Measurements from ENCODE around the gene ZNRF4. TPM values are rescaled to one million over a fixed set of nuclear protein-coding genes. Genes with fewer than 3 reads are reported as not detected.

The ZNRF4 gene
- total and polyA plus RNA-seq, 9 of the 15 experiments (the other 6 are each of a cell fraction or from before 2014, with no cell fraction given): not detected

GRCh38 chr19:5445071-5445470 lies 10.1 kb upstream of the ZNRF4 start:
- no peaks in the 10 kb centered on the region for H3K9me1 ChIP-seq (ENCODE audit: control insufficient read depth, insufficient read depth, low read length)
- H4K20me1 ChIP-seq (replicated peaks; ENCODE audit: control insufficient read depth, insufficient read depth, low read length): no peaks in the 10 kb centered on the region; the same call in 1 of the 2 replicates
- BruUV-seq (replicated peaks): no TSS peak
- FAIRE-seq: no peak
- no peak for TF ChIP-seq SNRNP70 (optimal IDR thresholded peaks at IDR 0.05; ENCODE audit: low read depth, low read length)
- 0 out of 2 replicates have a peak, but pooled peaks have one; percentile 33 for TF ChIP-seq ZKSCAN1 (IDR thresholded peaks at IDR 0.05; ENCODE audit: low read depth, low read length)
- no peak overlapping the region for H2AFZ ChIP-seq (ENCODE audit: low read depth, low read length)
- 0% methylated on average over 1 of the region's 2 CpGs for WGBS (ENCODE audit: insufficient coverage, low coverage, missing lambda C conversion rate)
- ChIA-PET POLR2A (no interaction called here), CTCF (ENCODE audit: low intra/inter-chr PET ratio) (no interaction called here)
- no peak overlapping the region for H3K4me3 ChIP-seq
- intact Hi-C loops (cut with micrococcal nuclease) (no loop called here), in situ Hi-C loops (cut with MboI) (no loop called here)
- no peak for DNase-seq (ENCODE audit: extremely low read depth in 1 of 4, low spot score in 3 of 4)
- no peaks in the 10 kb centered on the region for H3K9me3 ChIP-seq (replicated peaks; ENCODE audit: control insufficient read depth, insufficient read depth, low read depth, low read length)
- H3K79me2 ChIP-seq (ENCODE audit: control insufficient read depth, insufficient read depth, low read length): no peaks in the 10 kb centered on the region
- no peaks in the 10 kb centered on the region; a peak in 1 of 5 replicates for H3K4me1 ChIP-seq (replicated peaks in 1 of 2; ENCODE audit: control insufficient read depth in 2 of 2, insufficient read depth in 2 of 2, low read length in 2 of 2)
- peaks cover 14 to 26% of the 10 kb centered on the region in 2 experiments for H3K27me3 ChIP-seq (ENCODE audit: control insufficient read depth in 2 of 2, insufficient read depth in 2 of 2, low read length in 2 of 2)
- no peaks in the 10 kb centered on the region for H3K36me3 ChIP-seq (ENCODE audit: control insufficient read depth, insufficient read depth, low read length)
- no peak overlapping the region for H3K27ac ChIP-seq (ENCODE audit: extremely low read depth, low read depth, low read length)
- no peak for ATAC-seq
- no peak overlapping the region for H3K4me2 ChIP-seq (ENCODE audit: insufficient read depth, low read length)
- no peak overlapping the region for H3K9ac ChIP-seq (ENCODE audit: insufficient read depth in 1 of 2, low read depth in 2 of 2, low read length in 2 of 2)

- no TSS peak for BruUV-seq (replicated peaks)
- no peaks in the 10 kb centered on the region for H3K36me3 ChIP-seq (ENCODE audit: control insufficient read depth, insufficient read depth, low read length)
- POLR2A ChIA-PET: interaction anchor here (1.0 kb wide), 1 partner anchor 11 kb away, joined by 4 read pairs; no protein-coding TSS in a partner anchor
- H3K9me1 ChIP-seq (ENCODE audit: control insufficient read depth, insufficient read depth, low read length): no peaks in the 10 kb centered on the region
- H2AFZ ChIP-seq (ENCODE audit: low read depth, low read length): no peak overlapping the region
- WGBS (ENCODE audit: insufficient coverage, low coverage, missing lambda C conversion rate): 0% methylated on average over 4 of the region's 5 CpGs
- DNase-seq (ENCODE audit: extremely low read depth in 1 of 4, low spot score in 3 of 4) (peak in 3 of 4 experiments; percentile 17 to 25 (median 24)), FAIRE-seq (no peak), ATAC-seq (peak; percentile 49; the same call in 2 of the 3 replicates)
- H3K4me1 ChIP-seq (replicated peaks in 1 of 2; ENCODE audit: control insufficient read depth in 2 of 2, insufficient read depth in 2 of 2, low read length in 2 of 2): no peaks in the 10 kb centered on the region; a peak in 1 of 5 replicates
- in situ Hi-C loops (cut with MboI): no loop called here
- CTCF ChIA-PET (ENCODE audit: low intra/inter-chr PET ratio): no interaction called here
- no peaks in the 10 kb centered on the region for H3K9me3 ChIP-seq (replicated peaks; ENCODE audit: control insufficient read depth, insufficient read depth, low read depth, low read length)
- H3K9ac ChIP-seq (ENCODE audit: insufficient read depth in 1 of 2, low read depth in 2 of 2, low read length in 2 of 2): no peak overlapping the region
- no peak overlapping the region for H3K4me3 ChIP-seq
- no peak overlapping the region for H3K27ac ChIP-seq (ENCODE audit: extremely low read depth, low read depth, low read length)
- no peaks in the 10 kb centered on the region for H3K79me2 ChIP-seq (ENCODE audit: control insufficient read depth, insufficient read depth, low read length)
- H3K4me2 ChIP-seq (ENCODE audit: insufficient read depth, low read length): no peak overlapping the region
- intact Hi-C loops (cut with micrococcal nuclease): no loop called here
- H3K27me3 ChIP-seq (ENCODE audit: control insufficient read depth in 2 of 2, insufficient read depth in 2 of 2, low read length in 2 of 2): peaks cover 14 to 31% of the 10 kb centered on the region in 2 experiments
- no peaks in the 10 kb centered on the region; the same call in 1 of the 2 replicates for H4K20me1 ChIP-seq (replicated peaks; ENCODE audit: control insufficient read depth, insufficient read depth, low read length)
- TF ChIP-seq, protein P1, sequence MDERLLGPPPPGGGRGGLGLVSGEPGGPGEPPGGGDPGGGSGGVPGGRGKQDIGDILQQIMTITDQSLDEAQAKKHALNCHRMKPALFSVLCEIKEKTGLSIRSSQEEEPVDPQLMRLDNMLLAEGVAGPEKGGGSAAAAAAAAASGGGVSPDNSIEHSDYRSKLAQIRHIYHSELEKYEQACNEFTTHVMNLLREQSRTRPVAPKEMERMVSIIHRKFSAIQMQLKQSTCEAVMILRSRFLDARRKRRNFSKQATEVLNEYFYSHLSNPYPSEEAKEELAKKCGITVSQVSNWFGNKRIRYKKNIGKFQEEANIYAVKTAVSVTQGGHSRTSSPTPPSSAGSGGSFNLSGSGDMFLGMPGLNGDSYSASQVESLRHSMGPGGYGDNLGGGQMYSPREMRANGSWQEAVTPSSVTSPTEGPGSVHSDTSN (CRISPR knock-in tag; IDR thresholded peaks at IDR 0.05; ENCODE audit: low read depth): no peak
- TF ChIP-seq, protein P1 (tag; conservative IDR thresholded peaks at IDR 0.05; ENCODE audit: low read depth): 0 out of 2 replicates have a peak, but pooled peaks have one; percentile 9
- no peak for TF ChIP-seq EWSR1 (IDR thresholded peaks at IDR 0.05; ENCODE audit: borderline replicate concordance, low read depth, partially characterized antibody)
- TF ChIP-seq LARP7 (IDR thresholded peaks at IDR 0.05): no peak
- no peak for TF ChIP-seq ZC3H4 (CRISPR knock-in tag; IDR thresholded peaks at IDR 0.05; ENCODE audit: borderline replicate concordance)
- peak; percentile 46 to 50 for TF ChIP-seq KDM1A (IDR thresholded peaks at IDR 0.05)
- TF ChIP-seq, protein P2, sequence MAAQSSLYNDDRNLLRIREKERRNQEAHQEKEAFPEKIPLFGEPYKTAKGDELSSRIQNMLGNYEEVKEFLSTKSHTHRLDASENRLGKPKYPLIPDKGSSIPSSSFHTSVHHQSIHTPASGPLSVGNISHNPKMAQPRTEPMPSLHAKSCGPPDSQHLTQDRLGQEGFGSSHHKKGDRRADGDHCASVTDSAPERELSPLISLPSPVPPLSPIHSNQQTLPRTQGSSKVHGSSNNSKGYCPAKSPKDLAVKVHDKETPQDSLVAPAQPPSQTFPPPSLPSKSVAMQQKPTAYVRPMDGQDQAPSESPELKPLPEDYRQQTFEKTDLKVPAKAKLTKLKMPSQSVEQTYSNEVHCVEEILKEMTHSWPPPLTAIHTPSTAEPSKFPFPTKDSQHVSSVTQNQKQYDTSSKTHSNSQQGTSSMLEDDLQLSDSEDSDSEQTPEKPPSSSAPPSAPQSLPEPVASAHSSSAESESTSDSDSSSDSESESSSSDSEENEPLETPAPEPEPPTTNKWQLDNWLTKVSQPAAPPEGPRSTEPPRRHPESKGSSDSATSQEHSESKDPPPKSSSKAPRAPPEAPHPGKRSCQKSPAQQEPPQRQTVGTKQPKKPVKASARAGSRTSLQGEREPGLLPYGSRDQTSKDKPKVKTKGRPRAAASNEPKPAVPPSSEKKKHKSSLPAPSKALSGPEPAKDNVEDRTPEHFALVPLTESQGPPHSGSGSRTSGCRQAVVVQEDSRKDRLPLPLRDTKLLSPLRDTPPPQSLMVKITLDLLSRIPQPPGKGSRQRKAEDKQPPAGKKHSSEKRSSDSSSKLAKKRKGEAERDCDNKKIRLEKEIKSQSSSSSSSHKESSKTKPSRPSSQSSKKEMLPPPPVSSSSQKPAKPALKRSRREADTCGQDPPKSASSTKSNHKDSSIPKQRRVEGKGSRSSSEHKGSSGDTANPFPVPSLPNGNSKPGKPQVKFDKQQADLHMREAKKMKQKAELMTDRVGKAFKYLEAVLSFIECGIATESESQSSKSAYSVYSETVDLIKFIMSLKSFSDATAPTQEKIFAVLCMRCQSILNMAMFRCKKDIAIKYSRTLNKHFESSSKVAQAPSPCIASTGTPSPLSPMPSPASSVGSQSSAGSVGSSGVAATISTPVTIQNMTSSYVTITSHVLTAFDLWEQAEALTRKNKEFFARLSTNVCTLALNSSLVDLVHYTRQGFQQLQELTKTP (IDR thresholded peaks at IDR 0.05; ENCODE audit: low read depth in 1 of 2, partially characterized antibody in 2 of 2): no peak
Observed at GRCh38 chr19:5445561-5446055, 9.6 kb upstream of the ZNRF4 start.
